HG03520 (cell line): ENCODE data around the gene PDE1A.
"Not testable (repeated sequence)": the region's sequence is repeated elsewhere in the genome, so short reads cannot be mapped to it uniquely, and the experiment has no call there.

Source experiments
- ATAC-seq: cut with Tn5 transposase; IDR thresholded peaks from one replicate; pipeline ENCODE4 v1.9.1; 2021; ENCODE audit warnings: mild to moderate bottlenecking, moderate library complexity; ENCODE audit not compliant: unreplicated experiment

PDE1A gene

DNA sequence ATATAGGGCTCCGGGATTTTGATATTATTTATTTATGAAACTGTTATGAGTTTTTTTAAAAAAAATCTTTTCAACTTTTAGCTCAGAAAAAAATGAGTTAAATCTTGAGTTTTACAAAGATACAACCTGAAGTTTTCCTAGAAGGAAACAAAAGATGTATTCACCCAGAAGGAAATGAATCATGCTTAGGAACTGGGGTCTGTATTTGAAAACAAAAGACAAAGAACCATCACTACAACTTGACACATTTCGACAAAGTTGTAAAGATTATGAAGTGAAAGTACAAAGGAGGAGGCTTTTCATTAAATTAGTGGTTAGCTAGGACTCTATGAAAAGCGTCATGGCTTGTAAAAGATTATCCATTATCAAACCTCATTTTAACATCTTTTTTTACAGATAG is 143.3 kb downstream of the PDE1A start:
- ATAC-seq = no peak

DNA sequence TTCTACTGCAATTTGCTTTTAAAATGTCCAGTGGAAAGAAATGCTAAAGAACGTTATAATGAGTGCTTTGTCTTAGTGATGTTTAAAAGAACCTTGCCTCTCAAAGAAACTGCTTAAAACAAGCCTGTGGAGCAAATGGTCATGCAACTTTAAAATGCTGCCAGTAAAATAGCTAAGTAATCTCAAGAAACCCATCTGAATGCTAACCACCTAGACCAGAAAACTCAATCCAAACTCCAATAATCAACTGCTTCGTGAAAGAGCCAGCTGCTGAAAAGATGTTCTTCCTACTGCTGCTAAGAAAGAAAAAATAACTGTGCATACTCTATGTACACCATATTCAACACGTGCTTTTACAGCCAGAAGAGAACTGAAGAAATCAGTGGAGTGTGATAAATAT is 145.6 kb downstream of the PDE1A start:
- ATAC-seq = no peak

DNA sequence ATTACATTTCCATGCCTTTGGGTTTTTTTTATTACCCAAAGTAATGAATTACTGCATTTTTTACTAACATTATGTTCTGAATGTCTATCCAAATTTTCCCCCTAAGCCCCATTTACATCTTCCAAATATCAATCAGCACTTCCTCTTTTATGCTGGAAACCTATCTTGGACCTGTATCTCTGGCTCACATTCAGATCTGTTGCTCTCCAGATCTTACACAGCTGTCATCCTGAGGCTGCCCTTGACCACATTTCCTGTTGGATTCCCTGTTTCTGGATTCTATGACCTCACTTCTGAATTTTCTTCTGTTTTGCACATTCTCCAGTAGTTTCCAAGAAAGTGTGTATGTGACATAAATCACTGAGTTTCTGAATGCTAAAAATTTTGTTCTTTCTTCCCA is 146.7 kb downstream of the PDE1A start:
- no peak for ATAC-seq

DNA sequence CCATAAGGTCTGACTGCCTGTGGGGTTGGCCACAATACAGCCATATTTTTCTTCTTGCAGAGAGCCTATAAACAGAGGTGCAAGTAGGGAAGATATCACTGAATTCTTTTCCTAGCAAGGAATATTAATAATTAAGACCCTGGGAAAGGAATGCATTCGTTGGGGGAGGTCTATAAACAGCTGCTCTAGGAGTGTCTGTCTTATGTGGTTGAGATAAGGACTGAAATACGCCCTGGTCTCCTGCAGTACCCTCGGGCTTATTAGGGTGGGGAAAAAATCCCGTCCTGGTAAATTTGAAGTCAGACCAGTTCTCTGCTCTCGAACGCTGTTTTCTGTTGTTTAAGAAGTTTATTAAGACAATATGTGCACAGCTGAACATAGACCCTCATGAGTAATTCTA is 150.2 kb downstream of the PDE1A start:
- ATAC-seq = not testable (repeated sequence)

DNA sequence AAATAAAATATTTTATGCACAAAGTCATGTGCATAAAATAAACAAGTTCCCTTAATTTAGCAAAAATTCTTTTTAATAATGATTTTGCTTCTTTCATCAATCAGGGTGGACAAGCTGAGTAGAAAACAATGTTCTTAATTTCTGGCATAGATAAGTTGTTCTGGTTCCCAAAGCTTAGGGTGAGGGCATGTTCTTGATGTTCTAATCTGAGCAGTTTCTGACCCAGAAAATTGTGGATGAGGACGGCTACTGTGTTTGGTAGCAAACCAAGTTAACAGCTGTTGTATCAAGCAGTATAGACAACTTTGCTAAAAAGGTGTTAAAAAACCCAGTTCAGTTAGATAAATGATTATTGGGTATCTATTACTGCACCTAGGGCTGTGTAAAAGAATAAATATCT is 158.9 kb downstream of the PDE1A start:
- no peak for ATAC-seq

DNA sequence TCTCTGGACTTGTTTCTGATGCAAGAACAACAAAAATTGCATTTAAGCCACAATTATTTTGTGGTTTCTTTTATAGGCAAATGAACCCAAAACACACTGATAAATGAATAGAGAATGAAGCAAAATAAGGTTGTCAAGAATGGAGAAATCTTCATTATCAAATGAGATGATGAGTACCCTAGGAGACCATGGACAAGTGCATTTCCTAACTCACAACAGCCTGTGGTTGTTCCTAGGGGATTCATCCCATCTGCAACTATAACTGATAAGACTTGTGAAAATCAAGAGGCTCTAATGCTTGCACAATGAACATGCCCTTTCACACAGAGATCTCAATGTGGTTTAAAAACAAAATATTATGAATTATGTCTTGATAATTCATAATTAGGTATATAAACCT is 159.9 kb downstream of the PDE1A start:
- no peak for ATAC-seq

DNA sequence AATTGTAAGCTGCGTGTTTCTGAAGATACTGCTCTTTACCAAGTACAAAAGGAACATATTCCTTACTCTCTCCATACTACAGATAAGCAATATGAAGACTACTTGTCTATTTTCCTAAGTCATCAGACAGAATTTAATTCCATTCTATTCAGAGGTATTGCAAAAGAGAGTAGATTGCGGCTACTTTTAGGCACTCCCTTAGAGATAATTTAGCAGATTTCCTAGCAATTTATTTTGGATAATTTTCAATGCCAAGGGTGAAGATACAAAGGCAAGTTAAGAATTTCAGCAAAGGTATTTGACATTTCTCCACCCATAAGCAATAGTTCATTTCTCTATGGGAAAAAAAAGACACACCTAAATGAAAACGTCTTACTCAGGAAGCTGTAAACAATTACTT is 161.1 kb downstream of the PDE1A start:
- ATAC-seq = no peak

DNA sequence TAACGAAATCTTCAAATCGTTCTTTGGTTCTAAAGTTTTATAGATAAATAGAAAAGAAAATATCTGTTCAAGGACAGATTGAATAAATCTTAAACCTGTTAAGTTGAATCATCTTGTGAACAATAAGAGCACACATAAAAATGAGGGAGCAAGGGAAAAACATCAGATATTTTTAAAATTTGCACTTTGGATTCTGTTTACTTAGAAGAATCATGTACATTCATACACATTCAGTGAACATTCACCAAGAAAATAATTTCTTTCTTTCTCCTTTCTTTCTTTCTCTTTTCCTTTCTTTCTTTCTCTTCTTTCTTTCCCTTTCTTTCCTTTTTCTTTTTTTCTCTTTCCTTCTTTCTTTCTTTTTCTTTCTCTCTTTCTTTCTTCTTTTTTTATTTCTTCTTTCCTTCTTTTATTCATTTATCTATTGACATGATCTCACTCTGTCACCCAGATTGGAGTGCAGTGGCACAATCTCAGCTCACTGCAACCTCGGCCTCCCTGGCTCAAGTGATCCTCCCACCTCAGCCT is 164.9 kb downstream of the PDE1A start:
- ATAC-seq = no peak

DNA sequence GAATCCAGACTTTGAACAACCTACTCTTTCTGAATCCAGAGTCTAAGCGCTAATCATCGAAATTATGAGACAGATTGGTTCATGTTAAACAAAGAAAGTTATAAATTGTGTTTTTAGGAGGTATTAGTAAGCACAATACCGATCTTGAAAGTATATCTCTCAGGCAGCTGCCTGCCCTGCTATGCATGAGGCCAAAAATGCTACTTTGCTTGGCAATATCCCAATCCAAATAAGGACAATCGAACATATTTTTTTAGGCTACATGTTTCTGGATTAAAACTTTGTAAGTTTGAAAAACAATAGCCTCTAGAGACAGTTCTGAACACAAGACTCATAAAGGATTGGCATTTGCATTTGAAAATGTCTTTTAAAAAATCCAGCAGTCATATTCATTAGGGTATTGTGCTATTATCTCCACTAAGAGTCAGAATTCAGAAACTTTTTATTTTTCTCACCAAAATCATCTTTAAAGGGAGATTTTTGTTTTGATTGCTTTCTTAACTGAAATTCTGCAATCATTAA is 167.1 kb downstream of the PDE1A start:
- no peak for ATAC-seq

DNA sequence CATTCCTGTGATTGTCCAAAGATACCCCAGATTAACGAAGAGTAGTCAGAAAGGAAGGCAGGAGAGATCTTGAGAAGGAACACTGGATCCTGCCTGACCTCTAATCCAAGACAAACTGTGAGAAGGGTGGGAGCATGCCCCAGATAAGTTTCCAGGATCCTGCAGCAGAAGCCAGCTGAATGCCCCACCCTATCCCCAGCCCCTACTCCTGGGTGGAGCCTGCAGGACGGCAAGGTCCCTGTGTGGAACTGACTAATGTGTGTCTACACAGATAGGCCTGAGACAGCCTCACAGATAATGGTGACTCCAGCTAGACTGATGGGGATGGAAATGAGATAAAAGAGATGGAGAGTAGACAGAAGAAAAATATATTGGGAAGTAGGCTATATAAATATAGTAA is 174.3 kb downstream of the PDE1A start:
- no peak for ATAC-seq

DNA sequence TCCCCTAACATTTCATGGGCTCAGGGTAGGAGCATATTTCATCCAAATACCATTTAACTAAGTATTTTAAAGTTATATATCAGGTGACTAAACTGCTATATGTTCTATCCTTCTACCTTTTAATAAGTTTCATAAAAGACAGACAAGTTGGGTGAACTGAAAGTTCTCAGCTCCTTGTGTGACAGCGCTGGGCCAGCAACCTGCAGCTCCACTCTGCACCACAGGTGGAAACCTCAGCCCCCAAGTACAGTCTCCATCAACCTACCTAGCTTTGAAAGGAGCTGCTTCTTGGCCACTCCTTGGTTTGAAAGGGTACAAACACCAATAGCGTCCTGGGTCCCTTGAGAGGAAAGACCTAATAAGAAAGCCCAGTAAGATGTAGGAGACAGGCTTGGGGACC is 177.9 kb downstream of the PDE1A start:
- no peak for ATAC-seq

DNA sequence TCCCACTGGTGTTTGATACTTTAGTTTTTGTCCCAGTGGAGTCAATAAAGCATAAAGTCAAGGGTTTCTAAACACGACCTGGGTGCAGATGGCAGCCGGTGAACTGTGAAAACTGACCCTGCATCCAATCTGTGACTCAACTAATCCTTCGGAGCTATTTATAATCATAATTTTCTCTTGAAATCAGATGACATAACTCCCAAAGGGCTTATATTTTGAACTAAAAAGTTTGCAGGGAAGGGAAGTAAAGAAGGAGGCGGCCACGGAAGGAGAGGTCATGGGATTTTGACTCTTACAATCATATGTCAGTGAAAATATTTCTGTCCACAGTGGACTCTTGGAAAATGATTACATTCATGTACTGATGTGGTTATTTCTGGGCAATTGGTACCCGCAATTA is 178.5 kb downstream of the PDE1A start:
- ATAC-seq = no peak

DNA sequence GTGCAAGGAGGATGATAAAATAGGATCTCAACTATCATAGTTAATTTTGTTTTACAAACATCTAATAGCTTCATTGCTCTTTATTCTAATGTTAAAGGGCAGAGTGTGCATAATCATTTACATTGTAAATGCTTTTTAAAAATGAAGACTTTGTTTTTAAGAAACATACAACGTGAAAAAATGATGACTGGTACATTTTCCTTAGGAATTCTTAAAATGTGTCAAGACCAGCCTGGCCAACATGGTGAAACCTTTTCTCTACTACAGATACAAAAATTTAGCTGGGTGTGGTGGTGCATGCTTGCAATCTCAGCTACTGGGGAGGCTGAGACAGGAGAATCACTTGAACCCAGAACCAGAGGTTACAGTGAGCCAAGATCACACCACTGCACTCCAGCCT is 179.0 kb downstream of the PDE1A start:
- ATAC-seq = no peak

DNA sequence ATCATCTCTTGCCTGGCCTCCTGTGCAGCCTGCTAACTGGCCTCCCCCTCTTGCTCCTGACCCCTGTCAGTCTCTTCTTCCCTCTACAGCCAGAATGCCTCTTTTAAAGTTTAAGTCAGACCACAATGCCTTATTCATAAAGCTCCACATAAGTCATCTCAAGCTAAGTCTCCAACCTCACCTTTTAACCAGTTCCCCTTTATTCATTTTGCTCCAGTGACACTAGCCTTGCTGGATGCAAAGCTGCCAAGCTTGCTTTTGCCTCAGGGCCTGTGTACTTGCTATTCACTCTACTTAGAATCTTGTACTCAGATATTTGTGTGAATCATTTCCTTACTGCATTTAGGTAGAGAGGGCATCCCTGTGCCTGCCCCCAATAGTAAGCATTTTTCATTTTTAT is 180.9 kb downstream of the PDE1A start:
- ATAC-seq = peak; percentile 77

DNA sequence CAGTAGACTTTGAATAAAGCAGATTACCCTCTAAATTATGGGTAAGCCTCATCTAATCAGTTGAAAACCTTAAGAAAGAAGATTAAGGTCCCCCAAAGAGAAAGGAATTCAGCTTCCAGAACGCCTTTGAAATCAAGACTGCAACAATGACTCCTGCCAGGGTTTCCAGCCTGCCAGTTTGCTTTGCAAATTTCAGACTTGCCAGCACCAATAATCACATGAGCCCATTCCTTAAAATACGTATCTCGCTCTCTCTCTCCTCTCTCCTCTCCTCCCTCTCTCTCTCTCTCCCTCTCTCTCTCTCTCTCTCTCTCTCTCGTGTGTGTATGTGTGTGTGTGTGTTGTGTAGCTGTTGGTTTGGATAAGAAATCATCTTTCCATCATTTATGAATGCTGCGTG is 184.2 kb downstream of the PDE1A start:
- no peak for ATAC-seq

DNA sequence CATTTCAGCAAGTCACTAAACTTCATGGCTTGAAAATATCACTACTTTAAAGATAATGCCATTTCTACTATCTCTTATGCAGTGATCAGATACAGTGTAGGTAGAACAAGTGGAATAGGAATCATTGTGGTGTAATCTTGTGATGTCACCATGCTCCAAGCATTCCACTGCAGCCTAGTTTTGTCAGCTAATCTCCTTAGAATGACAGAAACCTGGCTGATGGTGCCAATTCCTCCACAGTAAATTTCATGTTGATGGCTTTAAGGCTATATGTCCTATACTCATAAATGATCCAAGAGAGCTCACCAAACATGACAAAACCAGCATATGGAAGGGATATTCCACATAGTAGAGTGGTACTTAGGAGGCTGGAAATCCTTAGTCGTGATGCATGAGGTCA is 184.9 kb downstream of the PDE1A start:
- ATAC-seq = no peak

DNA sequence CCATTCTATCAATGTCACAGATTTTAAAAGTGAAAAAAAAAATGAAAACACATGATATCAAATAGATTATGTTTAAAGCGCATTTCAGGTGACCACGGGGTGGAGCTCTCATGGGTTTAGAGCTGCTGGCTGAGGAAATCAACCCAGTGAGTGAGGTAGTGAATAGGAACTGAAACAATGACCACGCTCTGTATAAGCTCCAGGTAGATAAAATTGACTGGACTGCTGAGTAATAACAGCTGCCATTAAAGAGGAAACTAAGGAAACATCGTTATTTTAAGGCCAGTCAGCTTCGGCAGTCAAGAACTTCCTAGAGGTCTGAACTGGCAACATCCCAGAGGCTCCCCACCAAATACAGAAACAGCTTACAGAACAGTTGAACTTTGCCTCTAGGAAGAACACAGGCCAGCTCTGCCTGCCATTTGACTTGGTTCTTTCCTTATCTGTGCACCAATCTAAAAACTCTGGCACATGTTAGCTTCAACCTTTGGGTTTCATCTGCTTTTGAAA is 185.9 kb downstream of the PDE1A start:
- ATAC-seq = peak; percentile 100

DNA sequence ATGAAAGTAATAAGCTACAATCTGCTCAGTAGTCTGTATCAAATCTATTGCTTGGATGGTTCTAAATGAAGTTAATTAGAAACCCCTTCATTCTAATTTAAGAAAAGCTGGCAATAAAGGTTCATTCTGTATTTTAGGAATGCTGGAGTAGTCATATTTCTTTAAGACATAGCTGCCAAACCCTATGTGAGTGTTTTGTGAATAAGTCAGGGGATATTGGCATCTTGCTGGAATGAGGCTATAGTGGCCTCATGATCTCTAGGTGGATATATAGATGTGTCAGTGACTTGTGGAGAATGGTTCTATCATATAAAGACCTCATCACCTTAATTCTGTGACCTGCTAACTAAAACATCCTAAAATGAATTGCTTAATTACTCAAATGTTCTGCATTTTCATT is 196.3 kb downstream of the PDE1A start:
- no peak for ATAC-seq

DNA sequence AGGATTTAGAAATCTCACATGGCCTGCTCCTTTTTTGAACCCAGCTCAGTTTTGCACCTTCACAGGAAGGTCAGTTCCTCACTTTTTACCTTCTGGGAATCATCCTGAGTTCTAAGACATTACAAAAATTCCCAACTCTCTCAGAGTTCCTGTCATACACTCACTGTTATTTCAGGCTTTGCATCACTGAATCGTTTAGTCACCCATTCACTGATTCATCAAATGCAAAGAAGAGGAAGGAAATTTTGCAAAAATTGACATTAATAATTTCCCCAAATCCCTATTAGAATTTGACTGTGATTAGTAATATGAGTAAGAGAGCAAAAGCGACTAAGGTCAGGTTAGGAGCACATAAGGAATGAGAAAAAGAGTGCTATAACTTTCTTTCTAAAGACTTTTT is 197.5 kb downstream of the PDE1A start:
- no peak for ATAC-seq

DNA sequence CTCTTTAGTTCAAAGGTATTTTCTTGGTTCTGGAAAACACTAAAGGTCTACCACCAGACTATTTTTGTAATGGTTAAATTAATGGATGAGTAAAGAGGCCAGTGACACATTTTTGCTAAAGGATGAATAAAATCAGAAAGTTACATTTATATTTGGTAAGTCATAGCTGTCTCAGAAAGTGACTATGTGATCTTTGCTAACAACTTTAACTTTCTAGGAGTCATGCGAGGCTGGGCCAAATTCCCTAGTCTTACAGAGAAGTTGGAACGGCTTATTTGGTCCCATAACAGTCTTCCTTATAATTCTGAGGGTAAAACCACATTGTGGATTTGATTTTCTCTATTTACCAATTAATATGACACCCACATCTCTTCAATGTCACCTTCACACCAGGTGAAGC is 198.1 kb downstream of the PDE1A start:
- ATAC-seq = no peak

DNA sequence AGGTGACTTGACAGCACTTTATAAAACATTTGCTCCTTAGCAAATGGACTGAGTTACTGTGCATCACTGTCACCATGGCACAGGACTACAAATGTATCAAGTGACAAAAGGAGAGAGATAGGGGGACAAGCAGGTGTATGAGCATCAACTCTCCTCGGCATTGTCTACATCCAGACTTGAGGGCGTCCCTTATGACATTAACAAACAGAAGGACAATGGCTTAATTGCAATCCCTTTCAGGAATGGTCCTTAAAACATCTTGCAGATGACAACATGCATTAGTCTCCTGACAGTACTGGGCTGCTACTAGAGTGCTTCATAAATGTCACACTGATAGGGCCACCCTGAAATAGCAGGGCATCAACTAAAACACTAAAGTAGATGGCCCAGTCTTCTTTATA is 198.8 kb downstream of the PDE1A start:
- ATAC-seq = no peak

DNA sequence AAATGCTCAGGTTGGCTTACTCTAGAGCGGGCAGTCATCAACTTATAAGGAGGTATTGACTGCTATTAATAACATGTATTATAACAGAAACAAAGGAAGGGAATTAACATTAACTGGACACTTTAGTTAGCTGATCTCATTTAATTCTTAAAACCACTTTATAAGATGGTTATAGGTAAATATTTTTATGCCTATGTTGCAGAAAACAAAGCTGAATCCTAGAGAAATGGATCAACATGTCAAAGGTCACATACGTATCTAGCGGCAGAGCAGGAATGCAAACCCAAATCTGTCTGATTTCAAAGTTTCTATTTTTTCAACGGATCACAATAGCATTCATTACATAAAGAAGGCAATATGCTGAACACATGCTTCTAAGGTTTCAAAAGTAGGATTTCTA is 200.0 kb downstream of the PDE1A start:
- no peak for ATAC-seq

DNA sequence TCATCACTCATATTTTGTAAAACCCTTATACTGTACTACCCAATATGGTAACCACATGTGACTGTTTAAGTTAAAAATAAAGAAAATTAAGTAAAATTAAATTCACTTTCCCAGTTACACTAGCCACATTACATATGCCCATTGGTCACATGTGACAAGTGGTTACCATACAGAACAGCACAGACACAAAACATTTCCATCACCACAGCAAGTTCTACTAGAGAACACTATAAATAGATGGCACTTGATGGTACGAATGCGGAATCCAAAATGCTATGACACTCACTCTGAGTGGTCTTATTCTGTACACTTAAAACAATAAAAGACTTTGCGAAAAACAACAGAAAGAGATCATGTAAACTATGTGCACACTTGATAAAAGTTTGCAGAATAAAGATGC is 202.2 kb downstream of the PDE1A start:
- ATAC-seq = no peak
